Mucosa of descending colon (tissue), 3 donors: ENCODE data around the gene TMEM91. TPM values are rescaled to one million over a fixed set of nuclear protein-coding genes. Genes with fewer than 3 reads are reported as not detected.
"Not testable (repeated sequence)": the region's sequence is repeated elsewhere in the genome, so short reads cannot be mapped to it uniquely, and the experiment has no call there.

Experiments used
- ATAC-seq: fragments of 200-7000 bp; cut with Tn5 transposase; one replicate; pipeline ENCODE4 v1.9.1; 2020; ENCODE audit warnings: mild to moderate bottlenecking, moderate library complexity
- DNase-seq, 3 donors: peaks; one replicate each; pipeline ENCODE4 v3.0.0-alpha.2; 2020
- H3K36me3 ChIP-seq: fragments of 200-600 bp; one replicate; pipeline ENCODE4 v1.8.0; 2021; ENCODE audit warnings: low read depth, mild to moderate bottlenecking
- H3K4me1 ChIP-seq: fragments of 200-600 bp; one replicate; pipeline ENCODE4 v1.8.0; 2021; ENCODE audit warnings: low read depth, mild to moderate bottlenecking
- H3K4me3 ChIP-seq: fragments of 200-600 bp; one replicate; pipeline ENCODE4 v1.8.0; 2021; ENCODE audit warnings: mild to moderate bottlenecking
- H3K9me3 ChIP-seq: fragments of 200-600 bp; one replicate; pipeline ENCODE4 v1.8.0; 2021; ENCODE audit warnings: mild to moderate bottlenecking
- intact Hi-C, 2 donors: fragments of 100-400 bp; cut with DNase I in 1 of 2; cut with micrococcal nuclease in 1 of 2; formaldehyde crosslinking; loops; one replicate each; pipeline versions ENCODE4 v1.11.0 to v1.11.1; 2022; cut with DNase I, micrococcal nuclease
- total RNA-seq, 3 donors: library from RNA; stranded (reverse); fragmentation: NEBNext Ultra II Directional in 2 of 3; extraction: Animal tissue kit (Norgen Biotek cat#: 25700) in 2 of 3; gene quantifications; one replicate each; pipeline versions ENCODE4 v1.2.1 to v1.2.4, GENCODE V29; 2021 to 2023
- TF ChIP-seq, protein P1 (sequence below): fragments of 200-600 bp; IDR thresholded peaks from one replicate; pipeline ENCODE4 v1.8.0; 2022; ENCODE audit warnings: antibody characterized with exemption, mild to moderate bottlenecking
- donor health status: DM: no; HTN: no; CAD: no; lungs with moderate emphysema.
- donor health status: DM: no; HTN: no; CAD: no.
- donor health status: DM: no; HTN: yes; CAD: no.

TMEM91 gene
- total RNA-seq, 3 donors from 2014 or later, result 3.8 to 15.2 (median 5.6) TPM

DNA sequence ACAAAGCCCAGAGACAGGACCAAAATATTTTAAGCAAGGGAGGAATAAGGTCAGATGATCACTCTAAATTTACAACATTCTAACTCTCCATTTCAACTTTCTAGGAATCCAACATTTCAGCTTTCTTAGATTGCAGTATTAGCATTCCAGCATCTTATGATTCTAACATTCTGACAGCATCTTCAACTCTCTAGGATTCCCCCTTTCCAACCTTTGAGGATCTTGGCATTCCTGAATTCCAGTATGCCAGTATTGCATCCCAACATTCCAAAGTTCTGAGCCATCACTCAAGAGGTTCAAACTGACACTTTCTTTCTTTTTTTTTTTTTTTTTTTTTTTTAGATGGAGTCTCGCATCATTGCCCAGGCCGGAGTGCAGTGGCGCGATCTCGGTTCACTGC is 36.4 kb upstream of the TMEM91 start:
- ATAC-seq (no peak), DNase-seq (no peak)
- Histone ChIP-seq H3K4me3 (no peak overlapping the region), H3K36me3 (no peaks in the 10 kb centered on the region), H3K9me3 (no peaks in the 10 kb centered on the region), H3K4me1 (no peaks in the 10 kb centered on the region)
- TF ChIP-seq, protein P1, sequence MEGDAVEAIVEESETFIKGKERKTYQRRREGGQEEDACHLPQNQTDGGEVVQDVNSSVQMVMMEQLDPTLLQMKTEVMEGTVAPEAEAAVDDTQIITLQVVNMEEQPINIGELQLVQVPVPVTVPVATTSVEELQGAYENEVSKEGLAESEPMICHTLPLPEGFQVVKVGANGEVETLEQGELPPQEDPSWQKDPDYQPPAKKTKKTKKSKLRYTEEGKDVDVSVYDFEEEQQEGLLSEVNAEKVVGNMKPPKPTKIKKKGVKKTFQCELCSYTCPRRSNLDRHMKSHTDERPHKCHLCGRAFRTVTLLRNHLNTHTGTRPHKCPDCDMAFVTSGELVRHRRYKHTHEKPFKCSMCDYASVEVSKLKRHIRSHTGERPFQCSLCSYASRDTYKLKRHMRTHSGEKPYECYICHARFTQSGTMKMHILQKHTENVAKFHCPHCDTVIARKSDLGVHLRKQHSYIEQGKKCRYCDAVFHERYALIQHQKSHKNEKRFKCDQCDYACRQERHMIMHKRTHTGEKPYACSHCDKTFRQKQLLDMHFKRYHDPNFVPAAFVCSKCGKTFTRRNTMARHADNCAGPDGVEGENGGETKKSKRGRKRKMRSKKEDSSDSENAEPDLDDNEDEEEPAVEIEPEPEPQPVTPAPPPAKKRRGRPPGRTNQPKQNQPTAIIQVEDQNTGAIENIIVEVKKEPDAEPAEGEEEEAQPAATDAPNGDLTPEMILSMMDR, result no peak
- intact Hi-C loops, result no loop called here

DNA sequence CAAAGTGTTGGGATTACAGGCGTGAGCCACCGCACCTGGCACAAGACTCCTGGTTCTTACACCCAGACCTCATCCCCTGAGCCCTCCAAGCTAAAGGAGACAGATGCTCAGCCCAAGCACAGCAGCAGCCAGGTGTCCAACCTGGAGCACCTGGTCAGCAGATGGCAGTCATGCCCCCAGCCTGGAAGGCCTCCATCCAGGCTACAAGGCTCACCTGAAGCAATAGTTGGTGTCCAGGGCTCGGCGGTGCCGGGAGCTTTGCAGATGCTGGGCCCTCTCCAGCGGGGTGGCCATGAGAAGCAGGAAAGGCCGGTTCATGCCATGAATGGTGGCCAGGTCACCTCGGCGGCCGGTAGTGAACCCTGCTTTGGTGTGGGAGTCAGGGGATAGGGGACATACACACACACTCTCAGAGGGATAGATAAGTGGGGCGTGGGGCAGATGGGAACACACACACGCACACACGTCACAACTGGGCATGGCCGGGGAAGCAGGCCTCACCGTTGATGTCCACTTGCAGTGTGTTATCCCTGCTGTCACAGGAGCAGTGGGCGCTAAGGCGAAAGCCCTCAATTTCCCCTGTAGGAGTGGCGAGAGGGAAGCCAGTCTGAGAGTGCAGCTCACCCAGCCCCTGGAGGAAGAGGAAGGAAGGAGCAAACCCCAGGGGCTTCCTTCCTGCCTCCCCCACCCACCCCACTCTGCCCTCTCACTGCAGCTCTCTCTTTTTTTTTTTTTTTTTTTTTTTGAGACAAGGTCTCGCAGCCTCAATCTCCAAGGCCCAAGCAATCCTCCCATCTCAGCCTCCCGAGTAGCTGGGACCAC is 34.5 kb upstream of the TMEM91 start:
- Histone ChIP-seq H3K36me3 (no peaks in the 10 kb centered on the region), H3K4me3 (no peak overlapping the region), H3K9me3 (no peaks in the 10 kb centered on the region), H3K4me1 (no peaks in the 10 kb centered on the region)
- intact Hi-C loops, result no loop called here
- peak; percentile 87 for ATAC-seq
- DNase-seq, result peak; percentile 46 to 68 (median 62)
- TF ChIP-seq, protein P1, result no peak

DNA sequence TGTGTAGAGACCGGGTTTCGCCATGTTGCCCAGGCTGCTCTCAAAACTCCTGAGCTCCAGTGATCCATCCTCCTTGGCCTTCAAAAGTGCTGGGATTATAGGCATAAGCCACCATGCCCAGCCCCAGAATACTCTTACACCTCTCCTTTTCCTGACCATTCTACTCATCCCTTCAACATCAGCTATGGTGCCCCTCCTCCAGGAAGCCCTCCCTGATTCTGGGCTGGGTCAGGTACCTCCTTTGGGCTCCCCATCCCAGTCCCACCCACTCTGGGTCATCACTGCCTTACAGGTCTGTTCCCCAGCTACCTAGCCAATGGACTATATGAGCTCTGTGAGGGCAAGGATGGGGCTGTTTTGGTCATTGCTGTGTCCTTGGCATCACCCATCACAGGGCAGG is 32.2 kb upstream of the TMEM91 start:
- TF ChIP-seq, protein P1, result no peak
- intact Hi-C loops, result no loop called here
- DNase-seq, result no peak
- H3K4me1 ChIP-seq, result no peaks in the 10 kb centered on the region
- no peak for ATAC-seq
- no peaks in the 10 kb centered on the region for H3K36me3 ChIP-seq
- H3K4me3 ChIP-seq, result no peak overlapping the region
- H3K9me3 ChIP-seq, result no peaks in the 10 kb centered on the region

DNA sequence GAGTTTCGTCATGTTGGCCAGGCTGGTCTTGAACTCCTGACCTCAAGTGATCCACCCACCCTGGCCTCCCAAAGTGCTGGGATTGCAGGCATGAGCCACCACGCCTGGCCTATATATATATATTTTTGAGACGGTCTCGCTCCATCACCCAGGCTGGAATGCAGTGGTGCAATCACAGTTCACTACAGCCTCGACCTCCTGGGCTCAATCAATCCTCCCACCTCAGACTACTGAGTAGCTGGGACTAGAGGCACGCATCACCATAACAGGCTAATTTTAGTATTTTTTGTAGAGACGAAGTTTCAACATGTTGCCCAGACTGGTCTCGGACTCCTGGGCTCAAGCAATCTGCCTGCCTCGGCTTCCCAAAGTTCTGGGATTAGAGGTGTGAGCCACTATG is 29.4 kb upstream of the TMEM91 start:
- DNase-seq, H3K36me3 ChIP-seq, H3K9me3 ChIP-seq, H3K4me3 ChIP-seq, intact Hi-C loops, ATAC-seq: not testable (repeated sequence)
- H3K4me1 ChIP-seq, result peaks cover 12% of the 10 kb centered on the region

DNA sequence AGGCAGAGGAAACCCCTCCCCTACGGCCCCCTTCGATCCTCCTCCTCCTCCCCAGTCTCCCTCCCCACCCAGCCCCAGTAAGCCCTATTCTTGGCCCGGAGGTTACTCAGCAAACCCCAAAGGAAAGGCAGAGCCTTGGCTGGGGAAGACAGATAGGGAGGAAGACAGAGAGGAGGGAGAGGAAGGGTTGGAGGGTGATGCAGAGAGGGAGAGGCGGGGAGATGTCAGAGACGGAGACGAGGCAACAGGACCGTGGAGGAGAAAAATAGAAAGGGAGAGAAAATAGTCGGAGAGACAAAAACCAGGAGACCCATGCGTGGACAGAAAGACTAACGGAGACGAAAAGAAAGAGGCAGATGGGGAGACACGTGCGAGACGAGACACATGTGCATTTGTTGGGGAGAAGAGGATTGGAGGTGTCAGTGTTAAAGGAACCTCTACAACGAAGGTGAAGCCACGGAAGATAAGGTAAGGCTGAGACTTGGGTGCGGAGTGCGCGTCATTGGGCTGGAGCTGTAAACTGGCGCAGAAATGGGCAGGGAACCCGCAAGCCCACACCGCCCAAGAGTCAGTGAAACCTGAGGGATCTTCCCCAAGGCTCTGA is 25.5 kb upstream of the TMEM91 start:
- DNase-seq (no peak), ATAC-seq (peak; percentile 4)
- TF ChIP-seq, protein P1, result no peak
- Histone ChIP-seq H3K4me1 (peaks cover 20% of the 10 kb centered on the region), H3K36me3 (no peaks in the 10 kb centered on the region), H3K9me3 (no peaks in the 10 kb centered on the region), H3K4me3 (no peak overlapping the region)
- intact Hi-C loops, result no loop called here
